GM23338 (cell line): ENCODE data around the gene CD46. TPM values are rescaled to one million over a fixed set of nuclear protein-coding genes. Genes with fewer than 3 reads are reported as not detected.

Experiments
- ATAC-seq: fragments of 200-7000 bp; cut with Tn5 transposase; 3 replicates; pipeline ENCODE4 v1.9.1; 2020
- DNase-seq: peaks from one replicate; pipeline ENCODE4 v3.0.0-alpha.2; 2015; ENCODE audit warnings: low spot score
- H2AFZ ChIP-seq: fragments of 200-600 bp; sonication (generic); 2 replicates; pipeline ENCODE4 v1.8.0; 2016; ENCODE audit warnings: antibody characterized with exemption, mild to moderate bottlenecking, moderate library complexity
- H3F3A ChIP-seq: fragments of 200-600 bp; sonication (generic); replicated peaks from 2 replicates; pipeline ENCODE4 v1.8.0; 2017; ENCODE audit warnings: antibody characterized with exemption, mixed run types, low read depth
- H3K27ac ChIP-seq: fragments of 200-600 bp; sonication (generic); 2 replicates; pipeline ENCODE4 v1.6.1; 2016; ENCODE audit warnings: low read depth
- H3K27me3 ChIP-seq: fragments of 200-600 bp; sonication (generic); 2 replicates; pipeline ENCODE4 v1.8.0; 2016; ENCODE audit warnings: mild to moderate bottlenecking, mixed run types, moderate library complexity; ENCODE audit not compliant: insufficient read depth
- H3K36me3 ChIP-seq: fragments of 200-600 bp; sonication (generic); 2 replicates; pipeline ENCODE4 v1.8.0; 2016; ENCODE audit warnings: mild to moderate bottlenecking; ENCODE audit not compliant: insufficient read depth
- H3K4me1 ChIP-seq: fragments of 200-600 bp; sonication (generic); 2 replicates; pipeline ENCODE4 v1.8.0; 2016; ENCODE audit warnings: mild to moderate bottlenecking, moderate library complexity; ENCODE audit not compliant: insufficient read depth
- H3K4me2 ChIP-seq: fragments of 200-600 bp; sonication (generic); 2 replicates; pipeline ENCODE4 v1.7.1; 2017; ENCODE audit warnings: mixed run types
- H3K4me3 ChIP-seq: fragments of 200-600 bp; sonication (generic); 2 replicates; pipeline ENCODE4 v1.6.1; 2016; ENCODE audit warnings: mixed run types
- H3K79me2 ChIP-seq: fragments of 200-600 bp; sonication (generic); replicated peaks from 2 replicates; pipeline ENCODE4 v1.8.0; 2017; ENCODE audit warnings: mild to moderate bottlenecking; ENCODE audit not compliant: insufficient read depth
- H3K9me2 ChIP-seq: fragments of 200-600 bp; sonication (generic); 2 replicates; pipeline ENCODE4 v1.8.0; 2017; ENCODE audit not compliant: insufficient read depth
- H4K20me1 ChIP-seq: fragments of 200-600 bp; sonication (generic); replicated peaks from 2 replicates; pipeline ENCODE4 v1.8.0; 2017; ENCODE audit warnings: mild to moderate bottlenecking; ENCODE audit not compliant: insufficient read depth
- H3K27ac Mint-ChIP-seq: 2 replicates; pipeline ENCODE4 v1.8.0; 2020; ENCODE audit warnings: inconsistent platforms, mild to moderate bottlenecking, moderate library complexity, mixed read lengths
- H3K27me3 Mint-ChIP-seq: 3 replicates; pipeline ENCODE4 v1.8.0; 2022; ENCODE audit warnings: low read depth, mild to moderate bottlenecking, moderate library complexity, mixed read lengths, inconsistent platforms; ENCODE audit not compliant: insufficient read depth, poor library complexity
- H3K36me3 Mint-ChIP-seq: 3 replicates; pipeline ENCODE4 v1.8.0; 2021; ENCODE audit warnings: low read depth, mild to moderate bottlenecking, inconsistent platforms, moderate library complexity, mixed read lengths
- H3K4me1 Mint-ChIP-seq: 3 replicates; pipeline ENCODE4 v1.8.0; 2020; ENCODE audit warnings: mild to moderate bottlenecking, inconsistent platforms, mixed read lengths
- H3K4me3 Mint-ChIP-seq: 3 replicates; pipeline ENCODE4 v1.8.0; 2021; ENCODE audit warnings: moderate library complexity, mild to moderate bottlenecking, inconsistent platforms, mixed read lengths
- H3K9me3 Mint-ChIP-seq: 3 replicates; pipeline ENCODE4 v1.8.0; 2020; ENCODE audit warnings: moderate library complexity, mild to moderate bottlenecking, inconsistent platforms, mixed read lengths
- CREB1 ChIP-seq: fragments of 250-450 bp; sonication (Bioruptor Pico); IDR thresholded peaks from 2 replicates; pipeline ENCODE4 v1.5.0; 2020; ENCODE audit warnings: low read depth, mild to moderate bottlenecking, moderate library complexity
- ETS1 ChIP-seq: IDR thresholded peaks from 2 replicates; pipeline ENCODE4 v1.6.1; 2016; ENCODE audit warnings: antibody characterized with exemption
- NANOG ChIP-seq: IDR thresholded peaks from 2 replicates; pipeline ENCODE4 v1.6.1; 2016; ENCODE audit warnings: antibody characterized with exemption, borderline replicate concordance
- POLR2AphosphoS5 ChIP-seq: IDR thresholded peaks from 2 replicates; pipeline ENCODE4 v1.6.1; 2016; ENCODE audit warnings: antibody characterized with exemption, low read depth
- STAT1 ChIP-seq: IDR thresholded peaks from one replicate; pipeline ENCODE4 v1.6.1; 2016; ENCODE audit warnings: antibody characterized with exemption; ENCODE audit not compliant: unreplicated experiment
- ZNF114 ChIP-seq: fragments of 250-450 bp; sonication (Bioruptor Pico); IDR thresholded peaks from 2 replicates; pipeline ENCODE4 v1.5.0; 2020; ENCODE audit warnings: mild to moderate bottlenecking, moderate library complexity
- ZNF331 ChIP-seq: fragments of 250-450 bp; sonication (Bioruptor Pico); IDR thresholded peaks from 2 replicates; pipeline ENCODE4 v1.5.0; 2020; ENCODE audit warnings: low read depth, mild to moderate bottlenecking, moderate library complexity
- polyA plus RNA-seq: library from polyadenylated mRNA; unstranded; fragments of >200 nt; fragmentation: Nextera tagmentation; extraction: Ambion mirVana; gene quantifications from 2 replicates; pipeline ENCODE4 v1.2.1, GENCODE V29; 2016
- total RNA-seq: library from RNA; depleted of rRNA; stranded (reverse); fragments of >200 nt; shearing (Covaris generic); gene quantifications from 2 replicates; pipeline ENCODE4 v1.2.3, GENCODE V29; 2014
- TF ChIP-seq, protein P1 (sequence below): IDR thresholded peaks from one replicate; pipeline ENCODE4 v1.6.1; 2018; ENCODE audit warnings: antibody characterized with exemption; ENCODE audit not compliant: unreplicated experiment

Gene CD46
- total and polyA plus RNA-seq, 2 experiments from 2014 or later: 199 to 209 TPM

DNA sequence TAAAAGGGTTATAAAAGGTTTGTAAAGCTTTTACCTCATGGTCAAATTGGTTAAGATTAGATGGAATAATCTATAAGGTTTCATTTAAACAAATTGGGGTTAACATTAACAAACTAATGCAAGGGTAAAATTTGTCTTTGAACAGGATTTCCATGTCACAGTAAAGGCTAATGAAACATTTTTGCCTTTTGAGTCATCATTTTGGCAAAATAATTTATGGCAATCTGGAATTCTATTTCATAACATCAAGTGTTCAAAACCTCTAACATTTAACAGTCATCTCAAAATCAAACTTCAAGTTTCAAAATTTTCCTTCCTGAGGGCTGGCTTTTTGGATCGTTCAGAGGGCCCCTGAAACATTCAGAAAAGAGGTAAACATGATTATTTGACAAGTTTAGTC lies 6.6 kb upstream of the CD46 start:
- Mint-ChIP-seq H3K9me3 (peaks cover 16% of the 10 kb centered on the region), H3K27me3 (peaks cover 4% of the 10 kb centered on the region), H3K4me3 (no peak overlapping the region), H3K36me3 (peaks cover 12% of the 10 kb centered on the region), H3K27ac (no peak overlapping the region), H3K4me1 (peaks cover 42% of the 10 kb centered on the region)
- no peaks in the 10 kb centered on the region for H4K20me1 ChIP-seq
- H3K4me3 ChIP-seq: no peak overlapping the region
- DNase-seq (no peak), ATAC-seq (no peak)
- no peak overlapping the region for H3K27ac ChIP-seq
- H3K9me2 ChIP-seq: peaks cover 4% of the 10 kb centered on the region
- H3F3A ChIP-seq: no peaks in the 10 kb centered on the region
- H3K4me1 ChIP-seq: peaks cover 27% of the 10 kb centered on the region
- no peak overlapping the region for H2AFZ ChIP-seq
- no peak overlapping the region for H3K4me2 ChIP-seq
- no peaks in the 10 kb centered on the region for H3K36me3 ChIP-seq
- H3K27me3 ChIP-seq: no peaks in the 10 kb centered on the region
- peaks cover 4% of the 10 kb centered on the region for H3K79me2 ChIP-seq
- TF ChIP-seq, protein P1, sequence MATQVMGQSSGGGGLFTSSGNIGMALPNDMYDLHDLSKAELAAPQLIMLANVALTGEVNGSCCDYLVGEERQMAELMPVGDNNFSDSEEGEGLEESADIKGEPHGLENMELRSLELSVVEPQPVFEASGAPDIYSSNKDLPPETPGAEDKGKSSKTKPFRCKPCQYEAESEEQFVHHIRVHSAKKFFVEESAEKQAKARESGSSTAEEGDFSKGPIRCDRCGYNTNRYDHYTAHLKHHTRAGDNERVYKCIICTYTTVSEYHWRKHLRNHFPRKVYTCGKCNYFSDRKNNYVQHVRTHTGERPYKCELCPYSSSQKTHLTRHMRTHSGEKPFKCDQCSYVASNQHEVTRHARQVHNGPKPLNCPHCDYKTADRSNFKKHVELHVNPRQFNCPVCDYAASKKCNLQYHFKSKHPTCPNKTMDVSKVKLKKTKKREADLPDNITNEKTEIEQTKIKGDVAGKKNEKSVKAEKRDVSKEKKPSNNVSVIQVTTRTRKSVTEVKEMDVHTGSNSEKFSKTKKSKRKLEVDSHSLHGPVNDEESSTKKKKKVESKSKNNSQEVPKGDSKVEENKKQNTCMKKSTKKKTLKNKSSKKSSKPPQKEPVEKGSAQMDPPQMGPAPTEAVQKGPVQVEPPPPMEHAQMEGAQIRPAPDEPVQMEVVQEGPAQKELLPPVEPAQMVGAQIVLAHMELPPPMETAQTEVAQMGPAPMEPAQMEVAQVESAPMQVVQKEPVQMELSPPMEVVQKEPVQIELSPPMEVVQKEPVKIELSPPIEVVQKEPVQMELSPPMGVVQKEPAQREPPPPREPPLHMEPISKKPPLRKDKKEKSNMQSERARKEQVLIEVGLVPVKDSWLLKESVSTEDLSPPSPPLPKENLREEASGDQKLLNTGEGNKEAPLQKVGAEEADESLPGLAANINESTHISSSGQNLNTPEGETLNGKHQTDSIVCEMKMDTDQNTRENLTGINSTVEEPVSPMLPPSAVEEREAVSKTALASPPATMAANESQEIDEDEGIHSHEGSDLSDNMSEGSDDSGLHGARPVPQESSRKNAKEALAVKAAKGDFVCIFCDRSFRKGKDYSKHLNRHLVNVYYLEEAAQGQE: no peak

GRCh38 chr1:207745839-207746767 lies 5.8 kb upstream of the CD46 start:
- Histone ChIP-seq H3K4me1 (peaks cover 34% of the 10 kb centered on the region), H3K36me3 (no peaks in the 10 kb centered on the region), H4K20me1 (no peaks in the 10 kb centered on the region), H2AFZ (no peak overlapping the region), H3F3A (no peaks in the 10 kb centered on the region), H3K4me2 (no peak overlapping the region), H3K79me2 (peaks cover 11% of the 10 kb centered on the region), H3K27ac (no peak overlapping the region), H3K27me3 (no peaks in the 10 kb centered on the region), H3K9me2 (peaks cover under 1% of the 10 kb centered on the region; the same call in 1 of the 2 replicates), H3K4me3 (no peak overlapping the region)
- peaks cover 44% of the 10 kb centered on the region for H3K4me1 Mint-ChIP-seq
- no peak overlapping the region for H3K4me3 Mint-ChIP-seq
- H3K27ac Mint-ChIP-seq: no peak overlapping the region
- H3K36me3 Mint-ChIP-seq: peaks cover 9% of the 10 kb centered on the region
- TF ChIP-seq POLR2AphosphoS5 (no peak), ETS1 (no peak), NANOG (no peak), CREB1 (CRISPR knock-in tag) (no peak), ZNF114 (CRISPR knock-in tag) (no peak), ZNF331 (no peak), STAT1 (no peak)
- TF ChIP-seq, protein P1: no peak
- peaks cover 4% of the 10 kb centered on the region for H3K27me3 Mint-ChIP-seq
- no peak for ATAC-seq
- no peak for DNase-seq
- peaks cover 13% of the 10 kb centered on the region for H3K9me3 Mint-ChIP-seq
